PC-3 (cell line): Measurements from ENCODE around the gene GSN.

Experiments used
- CTCF ChIP-seq: fragments of 300-600 bp; sonication (generic); conservative IDR thresholded peaks from 2 replicates; pipeline ENCODE4 v1.5.1; 2017; ENCODE audit warnings: antibody characterized with exemption, low read depth, mild to moderate bottlenecking, low read length
- EZH2 ChIP-seq: fragments of 300-600 bp; sonication (generic); IDR thresholded peaks from one replicate; pipeline ENCODE4 v1.6.1; 2017; ENCODE audit warnings: antibody characterized with exemption, mild to moderate bottlenecking, low read length; ENCODE audit not compliant: unreplicated experiment

- TF ChIP-seq CTCF (no peak), EZH2 (no peak)
Observed at GRCh38 chr9:121272401-121272948, 4.5 kb downstream of the GSN start.
